ENCODE data around the gene FBXO11.

FBXO11 gene

GRCh38 chr2:47784352-47784851, 121.9 kb downstream of the FBXO11 start:
- DNase-seq (ENCODE audit: low read depth in 2 of 2) = no peak

DNA sequence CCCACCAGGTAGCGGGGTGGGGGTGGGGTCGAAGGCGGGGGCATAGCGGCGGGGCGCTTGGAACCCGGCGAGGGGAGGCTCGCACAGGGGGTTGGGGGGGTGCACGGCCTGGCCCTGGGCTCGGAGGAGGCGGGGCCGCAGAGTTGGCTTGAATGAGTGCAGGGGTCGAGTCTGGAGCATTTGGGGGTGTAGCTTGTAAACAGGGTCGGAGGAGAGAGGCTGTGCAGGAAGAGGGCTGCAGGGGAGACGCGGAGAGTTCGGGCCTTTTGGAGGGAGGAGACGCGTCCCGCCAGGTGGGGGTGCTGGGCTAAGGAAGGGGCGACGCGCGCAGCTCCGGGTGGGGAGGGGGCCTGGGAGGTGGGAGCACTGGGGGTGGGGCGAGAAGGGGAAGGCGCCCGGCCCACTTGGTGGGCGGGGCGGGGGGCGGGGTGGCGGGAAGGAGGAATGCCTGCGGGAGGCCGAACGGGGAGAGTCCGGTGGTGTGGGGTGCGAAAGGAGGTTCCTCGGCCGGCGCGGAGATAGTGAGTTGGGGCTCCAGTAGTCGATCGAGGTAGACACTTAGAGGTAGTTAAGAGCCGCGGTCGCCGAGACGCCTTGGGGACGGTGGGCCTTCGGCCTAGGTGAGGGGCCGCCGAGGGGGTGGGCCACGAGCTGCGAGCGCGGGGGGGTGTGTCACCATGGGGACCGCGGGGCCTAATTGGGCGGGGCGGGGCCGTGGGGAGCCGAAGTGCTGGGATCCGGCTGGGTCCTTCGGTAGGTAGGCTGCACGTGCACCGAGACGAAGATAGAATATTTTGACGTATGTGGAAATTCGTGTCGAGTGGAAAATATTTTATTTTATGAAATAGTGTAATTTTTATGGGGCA, 122.6 kb downstream of the FBXO11 start:
- DNase-seq (ENCODE audit: low read depth in 2 of 2) = peak; percentile 57 to 62

GRCh38 chr2:47782671-47783485, 123.4 kb downstream of the FBXO11 start, which contains the start of gene MSH6:
MSH6 (plus strand) TSS chr2:47783145; CDS start chr2:47783234, 89 bp downstream.
- peak; percentile 76 to 84 for DNase-seq (ENCODE audit: low read depth in 2 of 2)

DNA sequence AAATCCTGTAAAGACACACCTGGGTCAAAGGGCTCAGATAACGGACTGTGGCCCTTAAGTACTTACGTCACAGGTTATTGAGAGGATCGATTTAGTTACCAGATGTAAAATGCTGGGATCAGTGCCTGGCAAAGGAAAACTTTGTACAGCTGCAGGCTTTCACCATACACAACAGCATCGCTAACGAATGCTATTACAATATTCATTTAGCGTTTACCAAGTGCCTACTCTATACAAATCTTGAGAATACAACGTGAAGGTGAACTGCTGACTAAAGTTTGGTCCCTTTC, 124.0 kb downstream of the FBXO11 start:
- DNase-seq (ENCODE audit: low read depth in 2 of 2) = no peak

GRCh38 chr2:47779426-47779790, 126.9 kb downstream of the FBXO11 start:
- DNase-seq (ENCODE audit: low read depth in 2 of 2) = no peak

GRCh38 chr2:47778698-47779425, 127.4 kb downstream of the FBXO11 start:
- no peak for DNase-seq (ENCODE audit: low read depth in 2 of 2)

DNA sequence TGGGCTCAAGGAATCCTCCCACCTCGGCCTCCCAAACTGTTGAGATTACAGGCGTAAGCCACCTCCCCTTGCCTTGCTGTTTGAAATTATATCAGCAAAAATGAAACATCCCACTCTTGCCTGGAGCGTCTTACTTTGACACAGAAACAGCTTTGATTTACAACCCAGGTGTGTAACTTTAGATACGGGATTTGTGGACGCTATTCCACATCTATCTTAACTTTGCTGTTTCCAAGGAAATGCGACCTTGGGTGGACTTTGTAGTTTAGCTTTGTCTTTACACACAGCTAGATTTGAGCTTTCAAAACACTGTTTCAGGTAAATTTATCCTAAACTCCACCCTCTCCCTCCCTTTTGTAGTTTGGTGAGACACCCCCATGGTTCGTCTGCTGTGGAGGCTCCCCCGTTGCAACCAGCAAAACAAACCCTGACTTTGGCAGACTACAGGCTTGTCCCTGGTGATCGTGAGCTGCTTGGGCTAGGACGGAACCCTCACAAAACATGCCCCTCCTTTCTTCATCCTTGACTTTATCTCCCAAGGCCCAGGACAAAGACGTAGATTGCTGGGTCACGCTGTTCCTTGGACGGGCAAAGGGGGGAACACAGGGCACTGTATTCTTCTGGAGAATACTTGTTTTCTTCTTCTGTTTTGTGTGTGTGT, 128.9 kb downstream of the FBXO11 start:
- DNase-seq (ENCODE audit: low read depth in 2 of 2) = no peak

- no peak for DNase-seq (ENCODE audit: low read depth in 2 of 2)
Measured at GRCh38 chr2:47774567-47774966, 131.7 kb downstream of the FBXO11 start.

DNA sequence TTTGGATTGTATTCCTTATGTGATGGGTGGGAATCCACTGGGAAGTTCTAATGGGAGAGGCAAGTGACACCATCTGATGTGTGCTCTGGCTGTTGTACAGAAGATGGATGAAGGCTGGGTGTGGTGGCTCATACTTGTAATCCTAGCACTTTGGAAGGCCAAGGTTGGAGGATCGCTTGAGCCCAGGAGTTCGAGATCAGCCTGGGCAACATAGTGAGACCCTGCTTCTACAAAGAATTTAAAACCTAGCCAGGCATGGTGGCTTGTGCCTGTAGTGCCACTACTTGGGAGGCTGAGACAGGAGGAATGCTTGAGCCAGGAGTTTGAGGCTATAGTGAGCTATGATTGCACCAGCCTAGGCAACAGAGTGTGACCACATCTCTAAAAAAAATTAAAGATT, 134.0 kb downstream of the FBXO11 start:
- no peak for DNase-seq (ENCODE audit: low read depth in 2 of 2)

DNA sequence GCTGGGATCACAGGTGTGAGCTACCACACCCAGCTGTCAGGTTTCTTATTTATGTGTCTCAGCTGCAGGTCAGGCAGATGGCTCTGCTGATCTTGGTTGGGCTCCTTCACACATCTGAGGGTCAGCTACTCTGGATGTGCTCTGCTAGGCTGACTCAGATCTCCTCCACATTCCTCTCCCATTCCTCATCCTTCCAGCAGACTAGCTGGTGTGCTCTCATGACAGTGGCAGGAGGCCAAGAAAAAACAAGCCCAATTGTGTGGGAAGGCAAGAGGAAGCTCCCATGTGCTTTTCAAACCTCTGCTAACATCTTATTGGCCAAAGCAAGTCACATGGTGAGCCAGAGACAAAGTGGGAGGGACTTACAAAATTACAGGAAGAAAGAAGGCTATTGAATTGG, 135.1 kb downstream of the FBXO11 start:
- no peak for DNase-seq (ENCODE audit: low read depth in 2 of 2)

- no peak for DNase-seq (ENCODE audit: low read depth in 2 of 2)
Measured at GRCh38 chr2:47769318-47769717, 137.0 kb downstream of the FBXO11 start.

DNA sequence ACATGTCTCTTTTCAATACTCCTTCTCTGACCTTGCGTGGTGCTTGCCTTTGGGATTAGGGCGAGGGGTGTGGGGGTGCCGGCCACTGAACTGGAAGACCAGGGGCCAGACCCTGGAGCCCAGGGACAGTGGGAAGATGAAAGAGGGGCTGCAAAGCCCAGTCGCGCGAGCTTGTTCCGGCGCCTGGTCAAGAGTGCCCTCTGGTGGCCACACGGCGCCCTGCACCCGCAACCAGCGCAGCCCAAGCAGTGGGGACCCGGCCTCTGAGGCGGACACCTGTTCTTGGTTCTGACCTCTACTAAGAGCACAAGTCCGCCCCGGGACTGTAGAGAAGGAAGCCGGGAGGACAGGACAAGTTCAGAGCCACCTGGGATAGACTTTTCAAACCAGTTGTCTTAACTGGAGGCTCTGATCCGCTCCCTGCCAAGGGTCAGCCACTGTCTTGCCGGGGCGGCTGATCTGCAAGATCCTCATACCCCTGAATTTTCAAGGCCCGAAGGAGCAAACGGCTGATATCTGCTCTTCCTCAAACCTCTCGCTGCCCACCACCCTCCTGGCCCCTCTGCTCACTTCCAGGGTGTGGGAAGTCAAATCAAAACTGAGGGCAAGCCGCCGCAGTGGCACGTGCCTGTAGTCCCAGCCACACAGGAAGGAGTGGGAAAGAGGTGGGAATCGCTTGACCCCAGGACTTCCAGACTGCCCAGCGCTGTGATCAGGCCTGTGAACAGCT, 138.3 kb downstream of the FBXO11 start:
- peak; percentile 50 to 76 for DNase-seq (ENCODE audit: low read depth in 2 of 2)

DNA sequence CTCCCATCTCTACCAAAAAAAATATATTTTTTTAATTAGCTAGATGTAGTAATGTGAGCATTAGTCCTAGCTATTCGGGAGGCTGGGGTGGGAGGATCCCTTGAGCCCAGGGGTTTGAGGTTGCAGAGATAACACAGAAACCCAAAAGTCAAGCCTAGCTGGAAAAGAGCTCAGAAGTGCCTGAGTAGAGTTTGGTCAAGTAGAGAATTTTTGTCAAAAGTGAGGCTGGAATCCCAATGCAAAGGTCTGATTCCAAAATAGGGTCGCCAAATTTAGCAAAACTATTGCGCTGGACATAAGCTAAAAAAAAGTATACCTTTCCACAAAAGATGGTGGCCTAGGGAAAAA, 138.8 kb downstream of the FBXO11 start:
- DNase-seq (ENCODE audit: low read depth in 2 of 2) = no peak

GRCh38 chr2:47751856-47752414, 154.4 kb downstream of the FBXO11 start:
- DNase-seq (ENCODE audit: low read depth in 2 of 2) = no peak

GRCh38 chr2:47747878-47748277, 158.4 kb downstream of the FBXO11 start:
- DNase-seq (ENCODE audit: low read depth in 2 of 2) = no peak

DNA sequence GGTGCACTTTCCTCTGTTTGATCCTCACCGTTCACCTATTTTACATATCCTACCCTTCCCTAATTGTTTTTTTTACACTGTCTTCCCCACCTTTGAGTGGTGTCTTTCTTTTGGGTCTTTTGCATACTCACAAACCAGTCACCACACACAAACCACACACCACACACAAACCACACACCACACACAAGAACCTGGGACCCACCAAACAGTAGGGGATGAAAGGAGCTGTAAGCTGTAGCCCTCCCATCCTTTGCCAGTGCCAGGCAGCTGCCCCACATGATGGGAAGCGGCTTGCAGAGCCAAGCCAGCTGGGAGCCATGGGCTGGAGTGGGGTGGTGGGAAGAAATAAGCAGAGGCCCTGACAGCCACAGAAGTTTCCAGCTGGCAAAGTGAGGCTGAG, 162.2 kb downstream of the FBXO11 start:
- DNase-seq (ENCODE audit: low read depth in 2 of 2) = no peak

- no peak for DNase-seq (ENCODE audit: low read depth in 2 of 2)
Measured at GRCh38 chr2:47741637-47742036, 164.7 kb downstream of the FBXO11 start.

GRCh38 chr2:47741101-47741500, 165.2 kb downstream of the FBXO11 start:
- DNase-seq (ENCODE audit: low read depth in 2 of 2) = no peak

All from stimulated activated CD4-positive, alpha-beta T cell treated with anti-CD3 and anti-CD28 coated beads, Interleukin-4, amount 100 ng/mL, for 48 hours (primary cell).